ENCODE measurements around the gene ZNF580.

GRCh38 chr19:55679343-55680257 lies 38.8 kb downstream of the ZNF580 start:
- TF ChIP-seq CTCF (IDR thresholded peaks at IDR 0.05) (no peak), EZH2phosphoT487 (IDR thresholded peaks at IDR 0.05) (no peak), EZH2 (IDR thresholded peaks at IDR 0.05) (no peak)

Measured in neural progenitor cell (in vitro differentiated cells).